IMR-90 (cell line): ENCODE results near the gene RRP1. TPM values are rescaled to one million over a fixed set of nuclear protein-coding genes. Genes with fewer than 3 reads are reported as not detected.

Source experiments
- ATAC-seq: fragments of 200-7000 bp; cut with Tn5 transposase; 2 replicates; pipeline ENCODE4 v1.9.1; 2020; ENCODE audit warnings: low read depth, mild to moderate bottlenecking, moderate library complexity
- BruUV-seq: library from RNA; stranded (reverse); fragments of 400-500 nt; replicated peaks from 2 replicates; lab custom pipeline; 2021; lab: Mats Ljungman, UMichigan
- CTCF ChIA-PET: fragments of 300-600 bp; formaldehyde crosslinking; extraction: SDS; loops from one replicate; lab custom pipeline; 2021; ENCODE audit warnings: antibody characterized with exemption; lab: Yijun Ruan, JAX
- POLR2A ChIA-PET: fragments of 300-600 bp; sonication (Branson Sonifier 250); formaldehyde crosslinking; loops from one replicate; lab custom pipeline; 2022; ENCODE audit warnings: antibody characterized with exemption; ENCODE audit not compliant: unreplicated experiment; lab: Charles Lee
- DNase-seq: peaks from one replicate; pipeline ENCODE4 v3.0.0; 2013
- H2AFZ ChIP-seq: replicated peaks from 2 replicates; pipeline ENCODE3; 2013; ENCODE audit warnings: low read length, mild to moderate bottlenecking; ENCODE audit not compliant: poor library complexity
- H2AK5ac ChIP-seq: 2 replicates; pipeline ENCODE4 v1.6.1; 2013; ENCODE audit warnings: low read depth, low read length, inconsistent platforms
- H2AK9ac ChIP-seq: replicated peaks from 2 replicates; pipeline ENCODE3; 2013; ENCODE audit warnings: mild to moderate bottlenecking, low read depth, low read length, moderate library complexity; ENCODE audit not compliant: poor library complexity
- H2BK120ac ChIP-seq: 2 replicates; pipeline ENCODE4 v1.6.1; 2013; ENCODE audit warnings: low read depth, low read length, inconsistent platforms
- H2BK15ac ChIP-seq: 3 replicates; pipeline ENCODE4 v1.6.1; 2013; ENCODE audit warnings: low read depth, low read length, inconsistent platforms
- H2BK20ac ChIP-seq: 2 replicates; pipeline ENCODE4 v1.6.1; 2013; ENCODE audit warnings: low read depth, mild to moderate bottlenecking, inconsistent platforms, low read length, moderate library complexity
- H2BK5ac ChIP-seq: 2 replicates; pipeline ENCODE4 v1.6.1; 2013; ENCODE audit warnings: mild to moderate bottlenecking, low read depth, low read length, inconsistent platforms; ENCODE audit not compliant: poor library complexity, severe bottlenecking
- H3K14ac ChIP-seq: replicated peaks from 2 replicates; pipeline ENCODE4 v1.6.1; 2013; ENCODE audit warnings: low read depth, low read length, inconsistent platforms
- H3K18ac ChIP-seq: 2 replicates; pipeline ENCODE4 v1.6.1; 2013; ENCODE audit warnings: low read depth, low read length, control low read depth
- H3K23ac ChIP-seq: 2 replicates; pipeline ENCODE4 v1.6.1; 2013; ENCODE audit warnings: low read depth, low read length, inconsistent platforms
- H3K27ac ChIP-seq: 2 replicates; pipeline ENCODE4 v1.5.1; 2013; ENCODE audit warnings: mild to moderate bottlenecking, control low read depth, low read length; ENCODE audit not compliant: insufficient read depth
- H3K27me3 ChIP-seq: 2 replicates; pipeline ENCODE4 v1.6.1; 2013; ENCODE audit warnings: low read length; ENCODE audit not compliant: control insufficient read depth, insufficient read depth
- H3K36me3 ChIP-seq: 2 replicates; pipeline ENCODE4 v1.6.1; 2013; ENCODE audit warnings: low read length, mixed read lengths; ENCODE audit not compliant: control insufficient read depth, insufficient read depth
- H3K4ac ChIP-seq: 2 replicates; pipeline ENCODE4 v1.6.1; 2013; ENCODE audit warnings: low read depth, low read length, inconsistent platforms
- H3K4me1 ChIP-seq: 2 replicates; pipeline ENCODE4 v1.6.1; 2013; ENCODE audit warnings: low read length, mixed read lengths; ENCODE audit not compliant: control insufficient read depth, insufficient read depth
- H3K4me2 ChIP-seq: 2 replicates; pipeline ENCODE4 v1.6.1; 2013; ENCODE audit warnings: low read depth, mild to moderate bottlenecking, control low read depth, low read length, moderate library complexity
- H3K4me3 ChIP-seq: 2 replicates; pipeline ENCODE4 v1.5.1; 2013; ENCODE audit warnings: low read depth, mild to moderate bottlenecking, control low read depth, low read length, moderate library complexity; ENCODE audit not compliant: insufficient read depth
- H3K56ac ChIP-seq: 2 replicates; pipeline ENCODE4 v1.6.1; 2013; ENCODE audit warnings: low read length, inconsistent platforms; ENCODE audit not compliant: insufficient read depth; ENCODE audit errors: extremely low read depth
- H3K79me1 ChIP-seq, 2 experiments: 2 replicates each; pipeline ENCODE4 v1.6.1; 2013; ENCODE audit warnings: low read length in 2 of 2, inconsistent platforms in 1 of 2, low read depth in 1 of 2
- H3K9ac ChIP-seq: 2 replicates; pipeline ENCODE4 v1.6.1; 2013; ENCODE audit warnings: low read depth, low read length, control low read depth
- H3K9me1 ChIP-seq: 2 replicates; pipeline ENCODE4 v1.6.1; 2013; ENCODE audit warnings: low read length, inconsistent platforms; ENCODE audit not compliant: insufficient read depth
- H3K9me3 ChIP-seq: 2 replicates; pipeline ENCODE4 v1.6.1; 2013; ENCODE audit warnings: low read length; ENCODE audit not compliant: control insufficient read depth, insufficient read depth
- H4K20me1 ChIP-seq: 2 replicates; pipeline ENCODE4 v1.6.1; 2013; ENCODE audit warnings: low read length, inconsistent platforms; ENCODE audit not compliant: insufficient read depth
- H4K5ac ChIP-seq: 2 replicates; pipeline ENCODE4 v1.6.1; 2013; ENCODE audit warnings: mild to moderate bottlenecking, low read depth, low read length, control low read depth
- H4K8ac ChIP-seq, 2 experiments: 2 replicates each; pipeline ENCODE4 v1.6.1; 2013; ENCODE audit warnings: low read depth in 2 of 2, low read length in 2 of 2, control low read depth in 1 of 2, inconsistent platforms in 1 of 2
- H4K91ac ChIP-seq: 2 replicates; pipeline ENCODE4 v1.6.1; 2013; ENCODE audit warnings: low read depth, low read length, inconsistent platforms; ENCODE audit not compliant: insufficient read depth
- BHLHE40 ChIP-seq: fragments of 150-350 bp; IDR thresholded peaks from 2 replicates; pipeline ENCODE4 v1.6.1; 2016; ENCODE audit warnings: mild to moderate bottlenecking, low read depth, low read length
- FOS ChIP-seq: fragments of 150-350 bp; IDR thresholded peaks from 2 replicates; pipeline ENCODE4 v1.6.1; 2016; ENCODE audit warnings: low read depth, low read length
- MAZ ChIP-seq: IDR thresholded peaks from 2 replicates; pipeline ENCODE4 v1.6.1; 2012; ENCODE audit warnings: low read depth, mild to moderate bottlenecking, low read length, improper control_type of control experiment, moderate library complexity, borderline replicate concordance
- WGBS, 2 experiments: methylation state at CpG; one replicate each; pipeline versions ENCODE4 v1.1.5 to v1.1.7; 2013; ENCODE audit warnings: missing lambda C conversion rate in 2 of 2; ENCODE audit not compliant: insufficient read length in 1 of 2; ENCODE audit errors: extremely low coverage in 2 of 2; 5-methylcytosine and 5-hydroxymethylcytosine counted together
- dilution Hi-C: fragments of 300-500 bp; cut with HindIII; formaldehyde crosslinking; loops from one replicate; pipeline ENCODE4 v1.14.3; 2018; ENCODE audit warnings: low sequenced_read_pairs; ENCODE audit not compliant: unreplicated experiment
- in situ Hi-C: fragments of 300-500 bp; cut with MboI; formaldehyde crosslinking; loops from 3 replicates; pipeline ENCODE4 v1.14.3; 2019; ENCODE audit warnings: low sequenced_read_pairs, inconsistent platforms, mixed read lengths
- intact Hi-C: fragments of 100-400 bp; cut with micrococcal nuclease; formaldehyde crosslinking; loops from 2 replicates; pipeline ENCODE4 v1.10.0; 2022
- polyA plus RNA-seq, 3 experiments: library from polyadenylated mRNA; depleted of rRNA; stranded (reverse); fragments of >200 nt; gene quantifications; 2 replicates each; pipeline ENCODE4 v1.2.3, GENCODE V29; 2012; ENCODE audit warnings: low replicate concordance in 1 of 3
- total RNA-seq: library from RNA; depleted of rRNA; stranded (reverse); fragments of >200 nt; gene quantifications from 2 replicates; pipeline ENCODE4 v1.2.3, GENCODE V29; 2012

The RRP1 gene
- total and polyA plus RNA-seq, 2 of the 4 experiments (the other 2 are of a cell fraction): 20.2 to 23.3 TPM

GRCh38 chr21:43763901-43764523 lies 25.4 kb upstream of the RRP1 start:
- intact Hi-C loops (no loop called here), in situ Hi-C loops (no loop called here), dilution Hi-C loops (no loop called here)
- Histone ChIP-seq H4K20me1 (0 out of 2 replicates have a peak, but pooled peaks cover under 1% of the 10 kb centered on the region), H3K14ac (no peak overlapping the region), H2BK5ac (no peak overlapping the region), H4K5ac (no peak overlapping the region), H2BK20ac (no peak overlapping the region), H3K4ac (no peak overlapping the region), H2BK15ac (no peak overlapping the region), H2AK9ac (no peak overlapping the region), H3K18ac (no peak overlapping the region), H3K36me3 (peaks cover 35% of the 10 kb centered on the region), H2AK5ac (no peak overlapping the region), H3K23ac (no peak overlapping the region), H3K4me3 (no peak overlapping the region), H4K91ac (no peak overlapping the region), H4K8ac (no peak overlapping the region), H3K79me1 (peaks cover 0 to 6% of the 10 kb centered on the region in 2 experiments; a peak in 1 of 4 replicates), H3K56ac (no peak overlapping the region), H3K27me3 (no peaks in the 10 kb centered on the region), H3K27ac (no peak overlapping the region), H3K9me3 (peaks cover 3% of the 10 kb centered on the region; the same call in 1 of the 2 replicates), H2AFZ (no peak overlapping the region), H3K4me1 (peaks cover 14% of the 10 kb centered on the region), H3K9ac (no peak overlapping the region), H2BK120ac (no peak overlapping the region), H3K4me2 (no peak overlapping the region), H3K9me1 (peaks cover 9% of the 10 kb centered on the region)
- ChIA-PET POLR2A (no interaction called here), CTCF (no interaction called here)
- no TSS peak for BruUV-seq
- 96% methylated on average over 4 of the region's 10 CpGs; no CpG with 5 or more reads in 1 of the 2 experiments for WGBS, 2 experiments
- ATAC-seq: no peak
- no peak for DNase-seq
- no peak for TF ChIP-seq FOS
- TF ChIP-seq MAZ: no peak
- no peak for TF ChIP-seq BHLHE40
